ENCODE results near the gene MAN2C1. TPM values are rescaled to one million over a fixed set of nuclear protein-coding genes. Genes with fewer than 3 reads are reported as not detected.
"Not testable (repeated sequence)": the region's sequence is repeated elsewhere in the genome, so short reads cannot be mapped to it uniquely, and the experiment has no call there.

MAN2C1 gene
- total RNA-seq, 1 experiment from 2014 or later: 239 TPM

- no TSS peak for BruUV-seq (replicated peaks)
- intact Hi-C loops (cut with micrococcal nuclease; ENCODE audit: unreplicated experiment): no loop called here
Observed at GRCh38 chr15:75325922-75326321, 42.5 kb downstream of the MAN2C1 start.

GRCh38 chr15:75321711-75322110, 46.7 kb downstream of the MAN2C1 start:
- BruUV-seq (replicated peaks): no TSS peak
- Mint-ChIP-seq H3K27ac (ENCODE audit: unreplicated experiment) (no peak overlapping the region), H3K27me3 (ENCODE audit: unreplicated experiment) (peaks cover 50% of the 10 kb centered on the region), H3K9me3 (ENCODE audit: low read depth, unreplicated experiment) (peaks cover 2% of the 10 kb centered on the region), H3K4me1 (ENCODE audit: low read depth, unreplicated experiment) (no peaks in the 10 kb centered on the region), H3K4me3 (ENCODE audit: low read depth, unreplicated experiment) (no peak overlapping the region), H3K36me3 (ENCODE audit: insufficient read depth, unreplicated experiment) (no peaks in the 10 kb centered on the region)
- no peak for TF ChIP-seq CTCF (IDR thresholded peaks at IDR 0.05; ENCODE audit: unreplicated experiment)
- intact Hi-C loops (cut with micrococcal nuclease; ENCODE audit: unreplicated experiment): no loop called here
- CTCF ChIA-PET: no interaction called here
- DNase-seq: no peak

More at GRCh38 chr15:75325922-75326321, 42.5 kb downstream of the MAN2C1 start:
- TF ChIP-seq CTCF (IDR thresholded peaks at IDR 0.05; ENCODE audit: unreplicated experiment): no peak
- Mint-ChIP-seq H3K27ac (ENCODE audit: unreplicated experiment) (no peak overlapping the region), H3K9me3 (ENCODE audit: low read depth, unreplicated experiment) (peaks cover 2% of the 10 kb centered on the region), H3K4me1 (ENCODE audit: low read depth, unreplicated experiment) (no peaks in the 10 kb centered on the region), H3K4me3 (ENCODE audit: low read depth, unreplicated experiment) (no peak overlapping the region), H3K27me3 (ENCODE audit: unreplicated experiment) (peaks cover 43% of the 10 kb centered on the region), H3K36me3 (ENCODE audit: insufficient read depth, unreplicated experiment) (no peaks in the 10 kb centered on the region)
- no peak for DNase-seq
- CTCF ChIA-PET: no interaction called here

GRCh38 chr15:75319231-75319897, 49.0 kb downstream of the MAN2C1 start:
- H3K27ac Mint-ChIP-seq (ENCODE audit: unreplicated experiment); H3K36me3 Mint-ChIP-seq (ENCODE audit: insufficient read depth, unreplicated experiment); intact Hi-C loops (cut with micrococcal nuclease; ENCODE audit: unreplicated experiment); BruUV-seq (replicated peaks); CTCF ChIA-PET; H3K9me3 Mint-ChIP-seq (ENCODE audit: low read depth, unreplicated experiment); H3K4me3 Mint-ChIP-seq (ENCODE audit: low read depth, unreplicated experiment); H3K4me1 Mint-ChIP-seq (ENCODE audit: low read depth, unreplicated experiment); DNase-seq: not testable (repeated sequence)
- H3K27me3 Mint-ChIP-seq (ENCODE audit: unreplicated experiment): peaks cover 59% of the 10 kb centered on the region

GRCh38 chr15:75314552-75315290, 53.7 kb downstream of the MAN2C1 start:
- H3K36me3 Mint-ChIP-seq (ENCODE audit: insufficient read depth, unreplicated experiment): no peaks in the 10 kb centered on the region
- no peaks in the 10 kb centered on the region for H3K4me1 Mint-ChIP-seq (ENCODE audit: low read depth, unreplicated experiment)
- no peak overlapping the region for H3K27ac Mint-ChIP-seq (ENCODE audit: unreplicated experiment)
- peaks cover 47% of the 10 kb centered on the region for H3K27me3 Mint-ChIP-seq (ENCODE audit: unreplicated experiment)
- intact Hi-C loops (cut with micrococcal nuclease; ENCODE audit: unreplicated experiment): no loop called here
- no TSS peak for BruUV-seq (replicated peaks)
- TF ChIP-seq CTCF (IDR thresholded peaks at IDR 0.05; ENCODE audit: unreplicated experiment): no peak
- no peak for DNase-seq
- no peaks in the 10 kb centered on the region for H3K9me3 Mint-ChIP-seq (ENCODE audit: low read depth, unreplicated experiment)
- H3K4me3 Mint-ChIP-seq (ENCODE audit: low read depth, unreplicated experiment): no peak overlapping the region
- CTCF ChIA-PET: no interaction called here
